Heart left ventricle (tissue), 13 donors: ENCODE data around the gene SNX20.

ENCODE experiments used
- POLR2A ChIP-seq, 2 donors: fragments of 450-650 bp; IDR thresholded peaks; one replicate each; pipeline ENCODE4 v1.6.1; 2017; ENCODE audit warnings: antibody characterized with exemption in 2 of 2, mild to moderate bottlenecking in 2 of 2, moderate library complexity in 2 of 2
- TF ChIP-seq, protein P1 (sequence below), 12 donors: fragments of 200-600 bp; sonication (generic) in 4 of 12; IDR thresholded peaks; one replicate each; pipeline versions ENCODE4 v1.5.0 to v1.8.0; 2018 to 2022; ENCODE audit warnings: antibody characterized with exemption in 12 of 12, mild to moderate bottlenecking in 5 of 12
- donor health status: ischemic (EF 13 %, LVEDD 7.1; RV severe dilation, severe dysfunction).
- donor health status: DM: no; HTN: yes; CAD: no.
- donor health status: DM: no; HTN: no; CAD: no.
- donor health status: ischemic (EF 25% LVEDD 6.9; RV normal size, moderate dysfunction).
- donor health status: ischemic (EF 25% LVEDD 5.7; RV mildly dilated, moderate dysfunction).
- donor health status: ischemic (EF 35%, LVEDD 5.7; RV mildly dilated, moderate dysfunction).
- donor health status: nonischemic (EF 11% LVEDD 7.7; RV severe dilation, severe dysfunction).
- donor health status: DM: yes; HTN: yes; CAD: no.
- donor health status: PGD.
- donor health status: ischemic (EF 29% LVEDD 5.4; RV normal size, mild dysfunction).
- donor health status: nonischemic (EF 23%, LVEDD 6.1; RV moderate dilation, normal function).

DNA sequence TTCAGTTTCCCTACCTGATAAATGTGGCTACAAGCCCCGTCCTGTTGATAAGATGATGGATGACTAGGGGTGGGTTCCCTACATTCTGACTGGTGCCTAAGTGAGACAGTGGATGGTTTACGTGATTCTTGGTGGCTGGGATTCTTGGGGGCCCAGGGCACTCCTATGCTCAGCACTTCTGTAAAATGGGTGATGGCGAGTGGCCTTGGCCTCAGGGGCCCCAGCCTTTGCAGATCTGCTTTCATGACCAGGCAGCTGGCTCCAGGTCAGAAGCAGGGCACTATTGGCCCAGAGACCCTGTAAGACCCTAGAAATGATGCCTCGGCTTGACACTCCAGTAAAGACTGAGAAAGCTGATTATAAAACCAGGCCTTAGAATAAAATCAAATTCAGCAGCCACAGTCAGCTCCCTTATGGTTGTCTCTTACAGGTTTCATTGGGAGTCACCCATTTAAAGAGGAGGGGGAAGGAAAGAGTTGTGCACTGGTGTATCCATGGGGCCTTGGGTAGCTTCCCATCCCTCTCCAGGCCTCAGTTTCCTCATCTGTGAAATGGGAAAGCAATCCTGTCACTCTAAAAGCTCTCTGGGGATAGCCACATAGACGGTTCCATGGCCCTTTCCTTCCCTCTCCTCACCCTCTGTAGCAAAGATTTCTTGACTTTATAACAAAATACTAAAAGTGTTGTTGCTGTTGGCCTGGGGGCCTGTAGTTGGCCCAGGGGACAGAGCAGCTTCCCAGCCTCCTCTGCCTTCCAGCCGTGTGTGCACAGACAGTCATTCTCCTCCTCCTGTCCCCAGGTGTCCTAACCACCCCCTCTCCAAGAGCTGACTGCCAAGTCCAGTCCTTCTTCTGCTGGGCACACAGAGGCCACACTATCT lies 1.2 kb downstream of the SNX20 start:
- TF ChIP-seq, protein P1, sequence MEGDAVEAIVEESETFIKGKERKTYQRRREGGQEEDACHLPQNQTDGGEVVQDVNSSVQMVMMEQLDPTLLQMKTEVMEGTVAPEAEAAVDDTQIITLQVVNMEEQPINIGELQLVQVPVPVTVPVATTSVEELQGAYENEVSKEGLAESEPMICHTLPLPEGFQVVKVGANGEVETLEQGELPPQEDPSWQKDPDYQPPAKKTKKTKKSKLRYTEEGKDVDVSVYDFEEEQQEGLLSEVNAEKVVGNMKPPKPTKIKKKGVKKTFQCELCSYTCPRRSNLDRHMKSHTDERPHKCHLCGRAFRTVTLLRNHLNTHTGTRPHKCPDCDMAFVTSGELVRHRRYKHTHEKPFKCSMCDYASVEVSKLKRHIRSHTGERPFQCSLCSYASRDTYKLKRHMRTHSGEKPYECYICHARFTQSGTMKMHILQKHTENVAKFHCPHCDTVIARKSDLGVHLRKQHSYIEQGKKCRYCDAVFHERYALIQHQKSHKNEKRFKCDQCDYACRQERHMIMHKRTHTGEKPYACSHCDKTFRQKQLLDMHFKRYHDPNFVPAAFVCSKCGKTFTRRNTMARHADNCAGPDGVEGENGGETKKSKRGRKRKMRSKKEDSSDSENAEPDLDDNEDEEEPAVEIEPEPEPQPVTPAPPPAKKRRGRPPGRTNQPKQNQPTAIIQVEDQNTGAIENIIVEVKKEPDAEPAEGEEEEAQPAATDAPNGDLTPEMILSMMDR (IDR thresholded peaks at IDR 0.05): no peak
- no peak for TF ChIP-seq POLR2A (IDR thresholded peaks at IDR 0.05)
